K562 (cell line): ENCODE data around the gene NDUFB1. TPM values are rescaled to one million over a fixed set of nuclear protein-coding genes. Genes with fewer than 3 reads are reported as not detected.

Source experiments
- HSF4 ChIP-seq: fragments of 250-450 bp; sonication (Bioruptor Pico); IDR thresholded peaks from 2 replicates; pipeline ENCODE4 v2.1.2; 2022; ENCODE audit warnings: mild to moderate bottlenecking, moderate library complexity, borderline replicate concordance
- KLF1 ChIP-seq: fragments of 450-650 bp; IDR thresholded peaks from 2 replicates; pipeline ENCODE4 v1.6.1; 2016; ENCODE audit warnings: missing genetic modification characterization, missing compliant biosample characterization
- NFYB ChIP-seq: IDR thresholded peaks from 2 replicates; pipeline ENCODE4 v1.6.1; 2011; ENCODE audit warnings: mild to moderate bottlenecking, moderate library complexity; ENCODE audit not compliant: insufficient read length; ENCODE audit errors: extremely low read depth
- PHF8 ChIP-seq: fragments of 200-600 bp; sonication (generic); IDR thresholded peaks from 2 replicates; pipeline ENCODE4 v1.6.1; 2012; ENCODE audit warnings: mixed run types, mild to moderate bottlenecking, inconsistent platforms, low read length, moderate library complexity, borderline replicate concordance
- POLR2A ChIP-seq: fragments of 450-650 bp; conservative IDR thresholded peaks from 2 replicates; pipeline ENCODE4 v1.6.1; 2016
- SMC3 ChIP-seq: conservative IDR thresholded peaks from 2 replicates; pipeline ENCODE4 v1.6.1; 2011; ENCODE audit warnings: low read depth, low read length, improper control_type of control experiment; ENCODE audit not compliant: insufficient read depth
- ZFP1 ChIP-seq: fragments of 450-650 bp; formaldehyde crosslinking; IDR thresholded peaks from 2 replicates; pipeline ENCODE4 v1.4.0; 2020; ENCODE audit warnings: mild to moderate bottlenecking, mixed read lengths
- polyA plus RNA-seq, 8 experiments: library from polyadenylated mRNA; depleted of rRNA in 4 of 8; stranded (reverse) in 5 of 8; unstranded in 3 of 8; fragments of >200 nt; fragmentation: Nextera tagmentation in 2 of 8; fragmentation: Illumina TruSeq in 1 of 8; extraction: Ambion mirVana in 2 of 8; extraction: Trizol in 1 of 8; gene quantifications; 2 replicates each; pipeline versions ENCODE4 v1.2.1 to v1.2.3, GENCODE V29; 2011 to 2014; ENCODE audit warnings: inconsistent platforms in 1 of 8, missing spikeins in 1 of 8
- total RNA-seq, 7 experiments: library from RNA; depleted of rRNA in 6 of 7; stranded (reverse); fragments of >200 nt in 6 of 7; fragmentation: Illumina TruSeq in 2 of 7; extraction: Trizol in 2 of 7; gene quantifications; 2 replicates each; pipeline versions ENCODE4 v1.2.1 to v1.2.3, GENCODE V29; 2011 to 2021; ENCODE audit warnings: low replicate concordance in 1 of 7
- TF ChIP-seq, protein P1 (sequence below): fragments of 250-450 bp; sonication (Bioruptor Pico); IDR thresholded peaks from 2 replicates; pipeline ENCODE4 v1.8.0; 2021; ENCODE audit warnings: borderline replicate concordance, mild to moderate bottlenecking, moderate library complexity; ENCODE audit not compliant: poor library complexity, severe bottlenecking
- TF ChIP-seq, protein P2 (sequence below): fragments of 450-650 bp; IDR thresholded peaks from 2 replicates; pipeline ENCODE4 v1.6.1; 2017; ENCODE audit warnings: antibody characterized with exemption
- TF ChIP-seq, protein P3 (sequence below), 2 experiments: fragments of 450-650 bp; conservative IDR thresholded peaks; 2 replicates each; pipeline ENCODE4 v1.6.1; 2017; ENCODE audit warnings: mild to moderate bottlenecking in 2 of 2, moderate library complexity in 2 of 2
- TF ChIP-seq, protein P4 (sequence below): fragments of 200-800 bp; sonication (Bioruptor generic); IDR thresholded peaks from 2 replicates; pipeline ENCODE4 v1.6.1; 2017; ENCODE audit warnings: missing genetic modification characterization, missing compliant biosample characterization

NDUFB1 gene
- total and polyA plus RNA-seq, 9 of the 15 experiments (the other 6 are each of a cell fraction or from before 2014, with no cell fraction given) = 102 to 767 (median 325) TPM

DNA sequence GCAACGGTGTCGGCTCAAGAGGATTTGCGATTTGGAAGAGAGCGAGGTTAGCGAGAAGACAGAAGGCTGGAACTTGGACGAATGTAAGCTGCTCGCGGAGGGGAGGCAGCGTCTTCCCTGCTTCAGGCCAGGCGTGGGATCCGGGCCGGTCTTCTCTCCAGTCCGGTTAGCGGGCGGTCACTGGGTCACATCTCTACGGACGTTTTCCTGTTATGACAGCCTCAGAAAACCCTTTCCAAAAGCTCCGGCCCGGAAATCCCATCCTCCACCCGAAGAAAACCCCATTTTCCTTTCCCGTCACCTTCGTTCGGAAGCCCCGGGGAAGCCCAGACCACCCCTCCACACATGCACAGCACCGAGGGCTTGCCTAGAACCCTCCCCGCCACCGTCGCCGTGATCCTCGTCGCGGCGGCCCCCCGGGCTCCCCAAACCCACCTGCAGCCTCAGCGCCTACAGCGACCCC is 268 bp downstream of the NDUFB1 start (continued):
- TF ChIP-seq, protein P1, sequence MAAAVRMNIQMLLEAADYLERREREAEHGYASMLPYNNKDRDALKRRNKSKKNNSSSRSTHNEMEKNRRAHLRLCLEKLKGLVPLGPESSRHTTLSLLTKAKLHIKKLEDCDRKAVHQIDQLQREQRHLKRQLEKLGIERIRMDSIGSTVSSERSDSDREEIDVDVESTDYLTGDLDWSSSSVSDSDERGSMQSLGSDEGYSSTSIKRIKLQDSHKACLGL = no peak
- no peak for TF ChIP-seq SMC3
- TF ChIP-seq KLF1 = no peak
- TF ChIP-seq, protein P2, sequence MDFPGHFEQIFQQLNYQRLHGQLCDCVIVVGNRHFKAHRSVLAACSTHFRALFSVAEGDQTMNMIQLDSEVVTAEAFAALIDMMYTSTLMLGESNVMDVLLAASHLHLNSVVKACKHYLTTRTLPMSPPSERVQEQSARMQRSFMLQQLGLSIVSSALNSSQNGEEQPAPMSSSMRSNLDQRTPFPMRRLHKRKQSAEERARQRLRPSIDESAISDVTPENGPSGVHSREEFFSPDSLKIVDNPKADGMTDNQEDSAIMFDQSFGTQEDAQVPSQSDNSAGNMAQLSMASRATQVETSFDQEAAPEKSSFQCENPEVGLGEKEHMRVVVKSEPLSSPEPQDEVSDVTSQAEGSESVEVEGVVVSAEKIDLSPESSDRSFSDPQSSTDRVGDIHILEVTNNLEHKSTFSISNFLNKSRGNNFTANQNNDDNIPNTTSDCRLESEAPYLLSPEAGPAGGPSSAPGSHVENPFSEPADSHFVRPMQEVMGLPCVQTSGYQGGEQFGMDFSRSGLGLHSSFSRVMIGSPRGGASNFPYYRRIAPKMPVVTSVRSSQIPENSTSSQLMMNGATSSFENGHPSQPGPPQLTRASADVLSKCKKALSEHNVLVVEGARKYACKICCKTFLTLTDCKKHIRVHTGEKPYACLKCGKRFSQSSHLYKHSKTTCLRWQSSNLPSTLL = peak; percentile 85
- TF ChIP-seq, protein P3, sequence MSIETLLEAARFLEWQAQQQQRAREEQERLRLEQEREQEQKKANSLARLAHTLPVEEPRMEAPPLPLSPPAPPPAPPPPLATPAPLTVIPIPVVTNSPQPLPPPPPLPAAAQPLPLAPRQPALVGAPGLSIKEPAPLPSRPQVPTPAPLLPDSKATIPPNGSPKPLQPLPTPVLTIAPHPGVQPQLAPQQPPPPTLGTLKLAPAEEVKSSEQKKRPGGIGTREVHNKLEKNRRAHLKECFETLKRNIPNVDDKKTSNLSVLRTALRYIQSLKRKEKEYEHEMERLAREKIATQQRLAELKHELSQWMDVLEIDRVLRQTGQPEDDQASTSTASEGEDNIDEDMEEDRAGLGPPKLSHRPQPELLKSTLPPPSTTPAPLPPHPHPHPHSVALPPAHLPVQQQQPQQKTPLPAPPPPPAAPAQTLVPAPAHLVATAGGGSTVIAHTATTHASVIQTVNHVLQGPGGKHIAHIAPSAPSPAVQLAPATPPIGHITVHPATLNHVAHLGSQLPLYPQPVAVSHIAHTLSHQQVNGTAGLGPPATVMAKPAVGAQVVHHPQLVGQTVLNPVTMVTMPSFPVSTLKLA (conservative IDR thresholded peaks at IDR 0.05) = no peak
- TF ChIP-seq HSF4 (CRISPR knock-in tag) = no peak
- TF ChIP-seq PHF8 = peak; percentile 75
- TF ChIP-seq POLR2A = peak; percentile 79; the same call in 1 of the 2 replicates
- TF ChIP-seq, protein P4, sequence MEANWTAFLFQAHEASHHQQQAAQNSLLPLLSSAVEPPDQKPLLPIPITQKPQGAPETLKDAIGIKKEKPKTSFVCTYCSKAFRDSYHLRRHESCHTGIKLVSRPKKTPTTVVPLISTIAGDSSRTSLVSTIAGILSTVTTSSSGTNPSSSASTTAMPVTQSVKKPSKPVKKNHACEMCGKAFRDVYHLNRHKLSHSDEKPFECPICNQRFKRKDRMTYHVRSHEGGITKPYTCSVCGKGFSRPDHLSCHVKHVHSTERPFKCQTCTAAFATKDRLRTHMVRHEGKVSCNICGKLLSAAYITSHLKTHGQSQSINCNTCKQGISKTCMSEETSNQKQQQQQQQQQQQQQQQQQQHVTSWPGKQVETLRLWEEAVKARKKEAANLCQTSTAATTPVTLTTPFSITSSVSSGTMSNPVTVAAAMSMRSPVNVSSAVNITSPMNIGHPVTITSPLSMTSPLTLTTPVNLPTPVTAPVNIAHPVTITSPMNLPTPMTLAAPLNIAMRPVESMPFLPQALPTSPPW (CRISPR knock-in tag) = no peak
- no peak for TF ChIP-seq NFYB
- no peak for TF ChIP-seq ZFP1 (CRISPR knock-in tag)
